ENCODE results near the gene HSPA9.

Gene HSPA9

GRCh38 chr5:138594305-138595058 lies 19.3 kb upstream of the HSPA9 start:
- no peak overlapping the region for H3K4me3 ChIP-seq (ENCODE audit: low read depth, low read length)
- no peak overlapping the region for H3K9ac ChIP-seq (ENCODE audit: low read length)
- no peaks in the 10 kb centered on the region for H3K9me3 ChIP-seq (ENCODE audit: control insufficient read depth, insufficient read depth, low read depth, low read length)
- no peak overlapping the region for H3K27ac ChIP-seq (ENCODE audit: low read depth, low read length)
- peaks cover 7% of the 10 kb centered on the region; the same call in 1 of the 2 replicates for H3K4me1 ChIP-seq (ENCODE audit: control insufficient read depth, insufficient read depth, low read length)
- no peaks in the 10 kb centered on the region for H3K36me3 ChIP-seq (ENCODE audit: control insufficient read depth, insufficient read depth, low read length)
- no peaks in the 10 kb centered on the region for H3K27me3 ChIP-seq (ENCODE audit: control insufficient read depth, insufficient read depth, low read length)

GRCh38 chr5:138588013-138588788 lies 13.0 kb upstream of the HSPA9 start:
- Histone ChIP-seq H3K27ac (ENCODE audit: low read depth, low read length) (no peak overlapping the region), H3K9me3 (ENCODE audit: control insufficient read depth, insufficient read depth, low read depth, low read length) (no peaks in the 10 kb centered on the region), H3K9ac (ENCODE audit: low read length) (no peak overlapping the region), H3K4me1 (ENCODE audit: control insufficient read depth, insufficient read depth, low read length) (no peaks in the 10 kb centered on the region), H3K4me3 (ENCODE audit: low read depth, low read length) (no peak overlapping the region), H3K27me3 (ENCODE audit: control insufficient read depth, insufficient read depth, low read length) (no peaks in the 10 kb centered on the region), H3K36me3 (ENCODE audit: control insufficient read depth, insufficient read depth, low read length) (no peaks in the 10 kb centered on the region)

- H3K27ac ChIP-seq (ENCODE audit: low read depth, low read length), result no peak overlapping the region
- no peaks in the 10 kb centered on the region for H3K27me3 ChIP-seq (ENCODE audit: control insufficient read depth, insufficient read depth, low read length)
- no peak overlapping the region for H3K4me3 ChIP-seq (ENCODE audit: low read depth, low read length)
- H3K36me3 ChIP-seq (ENCODE audit: control insufficient read depth, insufficient read depth, low read length), result no peaks in the 10 kb centered on the region
- no peak overlapping the region for H3K9ac ChIP-seq (ENCODE audit: low read length)
- H3K9me3 ChIP-seq (ENCODE audit: control insufficient read depth, insufficient read depth, low read depth, low read length), result no peaks in the 10 kb centered on the region
- H3K4me1 ChIP-seq (ENCODE audit: control insufficient read depth, insufficient read depth, low read length), result no peaks in the 10 kb centered on the region
These were observed 10.0 kb upstream of the HSPA9 start for GRCh38 chr5:138585157-138585556.

GRCh38 chr5:138583984-138584637 lies 8.9 kb upstream of the HSPA9 start:
- Histone ChIP-seq H3K9me3 (ENCODE audit: control insufficient read depth, insufficient read depth, low read depth, low read length) (no peaks in the 10 kb centered on the region), H3K27ac (ENCODE audit: low read depth, low read length) (no peak overlapping the region), H3K36me3 (ENCODE audit: control insufficient read depth, insufficient read depth, low read length) (no peaks in the 10 kb centered on the region), H3K27me3 (ENCODE audit: control insufficient read depth, insufficient read depth, low read length) (no peaks in the 10 kb centered on the region), H3K9ac (ENCODE audit: low read length) (no peak overlapping the region), H3K4me3 (ENCODE audit: low read depth, low read length) (no peak overlapping the region), H3K4me1 (ENCODE audit: control insufficient read depth, insufficient read depth, low read length) (no peaks in the 10 kb centered on the region)

GRCh38 chr5:138582959-138583358 lies 7.8 kb upstream of the HSPA9 start:
- Histone ChIP-seq H3K27ac (ENCODE audit: low read depth, low read length) (no peak overlapping the region), H3K9me3 (ENCODE audit: control insufficient read depth, insufficient read depth, low read depth, low read length) (no peaks in the 10 kb centered on the region), H3K4me3 (ENCODE audit: low read depth, low read length) (no peak overlapping the region), H3K36me3 (ENCODE audit: control insufficient read depth, insufficient read depth, low read length) (no peaks in the 10 kb centered on the region), H3K9ac (ENCODE audit: low read length) (no peak overlapping the region), H3K4me1 (ENCODE audit: control insufficient read depth, insufficient read depth, low read length) (no peaks in the 10 kb centered on the region), H3K27me3 (ENCODE audit: control insufficient read depth, insufficient read depth, low read length) (no peaks in the 10 kb centered on the region)

- H3K36me3 ChIP-seq (ENCODE audit: control insufficient read depth, insufficient read depth, low read length), result no peaks in the 10 kb centered on the region
These were observed 5.6 kb upstream of the HSPA9 start for GRCh38 chr5:138580777-138581176.

GRCh38 chr5:138580001-138580400 lies 4.8 kb upstream of the HSPA9 start:
- Histone ChIP-seq H3K4me3 (ENCODE audit: low read depth, low read length) (no peak overlapping the region), H3K9ac (ENCODE audit: low read length) (no peak overlapping the region), H3K27me3 (ENCODE audit: control insufficient read depth, insufficient read depth, low read length) (no peaks in the 10 kb centered on the region), H3K9me3 (ENCODE audit: control insufficient read depth, insufficient read depth, low read depth, low read length) (no peaks in the 10 kb centered on the region), H3K36me3 (ENCODE audit: control insufficient read depth, insufficient read depth, low read length) (peaks cover under 1% of the 10 kb centered on the region; the same call in 1 of the 2 replicates), H3K27ac (ENCODE audit: low read depth, low read length) (no peak overlapping the region), H3K4me1 (ENCODE audit: control insufficient read depth, insufficient read depth, low read length) (peaks cover 2% of the 10 kb centered on the region; the same call in 1 of the 2 replicates)

More at GRCh38 chr5:138580777-138581176, 5.6 kb upstream of the HSPA9 start:
- Histone ChIP-seq H3K27ac (ENCODE audit: low read depth, low read length) (no peak overlapping the region), H3K4me3 (ENCODE audit: low read depth, low read length) (no peak overlapping the region), H3K9me3 (ENCODE audit: control insufficient read depth, insufficient read depth, low read depth, low read length) (no peaks in the 10 kb centered on the region), H3K9ac (ENCODE audit: low read length) (no peak overlapping the region), H3K27me3 (ENCODE audit: control insufficient read depth, insufficient read depth, low read length) (no peaks in the 10 kb centered on the region), H3K4me1 (ENCODE audit: control insufficient read depth, insufficient read depth, low read length) (peaks cover 2% of the 10 kb centered on the region; the same call in 1 of the 2 replicates)

- H3K27me3 ChIP-seq (ENCODE audit: control insufficient read depth, insufficient read depth, low read length), result no peaks in the 10 kb centered on the region
These were observed 4.3 kb upstream of the HSPA9 start for GRCh38 chr5:138579517-138579863.

GRCh38 chr5:138577452-138577851 lies 2.3 kb upstream of the HSPA9 start:
- H3K9ac ChIP-seq (ENCODE audit: low read length), result no peak overlapping the region
- H3K27me3 ChIP-seq (ENCODE audit: control insufficient read depth, insufficient read depth, low read length), result no peaks in the 10 kb centered on the region
- no peak overlapping the region for H3K27ac ChIP-seq (ENCODE audit: low read depth, low read length)
- no peaks in the 10 kb centered on the region for H3K9me3 ChIP-seq (ENCODE audit: control insufficient read depth, insufficient read depth, low read depth, low read length)
- H3K36me3 ChIP-seq (ENCODE audit: control insufficient read depth, insufficient read depth, low read length), result peaks cover 24% of the 10 kb centered on the region
- H3K4me1 ChIP-seq (ENCODE audit: control insufficient read depth, insufficient read depth, low read length), result peaks cover 7% of the 10 kb centered on the region
- H3K4me3 ChIP-seq (ENCODE audit: low read depth, low read length), result no peak overlapping the region

More at GRCh38 chr5:138579517-138579863, 4.3 kb upstream of the HSPA9 start:
- Histone ChIP-seq H3K9ac (ENCODE audit: low read length) (no peak overlapping the region), H3K9me3 (ENCODE audit: control insufficient read depth, insufficient read depth, low read depth, low read length) (no peaks in the 10 kb centered on the region), H3K27ac (ENCODE audit: low read depth, low read length) (no peak overlapping the region), H3K36me3 (ENCODE audit: control insufficient read depth, insufficient read depth, low read length) (peaks cover 6% of the 10 kb centered on the region), H3K4me3 (ENCODE audit: low read depth, low read length) (no peak overlapping the region), H3K4me1 (ENCODE audit: control insufficient read depth, insufficient read depth, low read length) (peaks cover 2% of the 10 kb centered on the region; the same call in 1 of the 2 replicates)

- Histone ChIP-seq H3K36me3 (ENCODE audit: control insufficient read depth, insufficient read depth, low read length) (peaks cover 51% of the 10 kb centered on the region), H3K9ac (ENCODE audit: low read length) (peak overlapping the region; percentile 99), H3K27me3 (ENCODE audit: control insufficient read depth, insufficient read depth, low read length) (no peaks in the 10 kb centered on the region), H3K27ac (ENCODE audit: low read depth, low read length) (peak overlapping the region; percentile 100), H3K9me3 (ENCODE audit: control insufficient read depth, insufficient read depth, low read depth, low read length) (no peaks in the 10 kb centered on the region), H3K4me3 (ENCODE audit: low read depth, low read length) (peak overlapping the region; percentile 100), H3K4me1 (ENCODE audit: control insufficient read depth, insufficient read depth, low read length) (peaks cover 7% of the 10 kb centered on the region)
These were observed 432 bp downstream of the HSPA9 start for GRCh38 chr5:138574744-138575193.
